OCI-LY1 (cell line): ENCODE results near the gene EVL.
"Not testable (repeated sequence)": the region's sequence is repeated elsewhere in the genome, so short reads cannot be mapped to it uniquely, and the experiment has no call there.

ENCODE experiments used
- EZH2 ChIP-seq: fragments of 200-600 bp; sonication (generic), shearing (Covaris generic); IDR thresholded peaks from 2 replicates; pipeline ENCODE4 v1.8.0; 2017; ENCODE audit warnings: borderline replicate concordance, mixed run types, mild to moderate bottlenecking, antibody characterized with exemption, low read length, moderate library complexity, mixed read lengths
- TF ChIP-seq, protein P1 (sequence below): fragments of 200-600 bp; sonication (generic), shearing (Covaris generic); IDR thresholded peaks from 2 replicates; pipeline ENCODE4 v1.5.1; 2017; ENCODE audit warnings: mild to moderate bottlenecking, antibody characterized with exemption, low read length, moderate library complexity, mixed read lengths

- TF ChIP-seq, protein P1, sequence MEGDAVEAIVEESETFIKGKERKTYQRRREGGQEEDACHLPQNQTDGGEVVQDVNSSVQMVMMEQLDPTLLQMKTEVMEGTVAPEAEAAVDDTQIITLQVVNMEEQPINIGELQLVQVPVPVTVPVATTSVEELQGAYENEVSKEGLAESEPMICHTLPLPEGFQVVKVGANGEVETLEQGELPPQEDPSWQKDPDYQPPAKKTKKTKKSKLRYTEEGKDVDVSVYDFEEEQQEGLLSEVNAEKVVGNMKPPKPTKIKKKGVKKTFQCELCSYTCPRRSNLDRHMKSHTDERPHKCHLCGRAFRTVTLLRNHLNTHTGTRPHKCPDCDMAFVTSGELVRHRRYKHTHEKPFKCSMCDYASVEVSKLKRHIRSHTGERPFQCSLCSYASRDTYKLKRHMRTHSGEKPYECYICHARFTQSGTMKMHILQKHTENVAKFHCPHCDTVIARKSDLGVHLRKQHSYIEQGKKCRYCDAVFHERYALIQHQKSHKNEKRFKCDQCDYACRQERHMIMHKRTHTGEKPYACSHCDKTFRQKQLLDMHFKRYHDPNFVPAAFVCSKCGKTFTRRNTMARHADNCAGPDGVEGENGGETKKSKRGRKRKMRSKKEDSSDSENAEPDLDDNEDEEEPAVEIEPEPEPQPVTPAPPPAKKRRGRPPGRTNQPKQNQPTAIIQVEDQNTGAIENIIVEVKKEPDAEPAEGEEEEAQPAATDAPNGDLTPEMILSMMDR = not testable (repeated sequence)
- not testable (repeated sequence) for TF ChIP-seq EZH2
Observed at GRCh38 chr14:100030006-100030405, 35.2 kb upstream of the EVL start.
